ENCODE data around the gene PSD4. TPM values are rescaled to one million over a fixed set of nuclear protein-coding genes. Genes with fewer than 3 reads are reported as not detected.

PSD4 gene
- total RNA-seq, 1 experiment from 2014 or later: 12.6 TPM

GRCh38 chr2:113211226-113212105 is 37.7 kb downstream of the PSD4 start:
- peak; percentile 23 for DNase-seq (ENCODE audit: low read depth, low spot score)
- Histone ChIP-seq H4K20me1 (ENCODE audit: insufficient read depth) (no peaks in the 10 kb centered on the region), H3K36me3 (ENCODE audit: control insufficient read depth in 1 of 2, insufficient read depth in 2 of 2, low read length in 2 of 2) (no peaks in the 10 kb centered on the region), H3K27me3 (ENCODE audit: insufficient read depth, low read length) (no peaks in the 10 kb centered on the region), H3K79me2 (ENCODE audit: insufficient read depth, low read length) (no peaks in the 10 kb centered on the region), H3K9ac (ENCODE audit: low read length) (peak overlapping the region; percentile 25; the same call in 1 of the 2 replicates), H3K27ac (ENCODE audit: low read depth, low read length) (peak overlapping the region; percentile 38), H3K4me3 (replicated peaks in 1 of 2; ENCODE audit: low read depth in 1 of 2, low read length in 2 of 2) (peak overlapping the region in 1 of 2 experiments; percentile 29; a peak in 1 of 4 replicates), H3K4me1 (ENCODE audit: control insufficient read depth in 1 of 2, insufficient read depth in 2 of 2, low read length in 2 of 2) (peaks cover 18 to 23% of the 10 kb centered on the region in 2 experiments), H3K9me3 (ENCODE audit: control insufficient read depth in 1 of 2, insufficient read depth in 1 of 2, low read depth in 1 of 2, low read length in 2 of 2) (no peaks in the 10 kb centered on the region), H3K9me2 (ENCODE audit: insufficient read depth) (no peaks in the 10 kb centered on the region), H2AFZ (ENCODE audit: low read depth, low read length, poor library complexity, severe bottlenecking) (peak overlapping the region; percentile 86), H3K4me2 (ENCODE audit: low read length) (peak overlapping the region; percentile 69)
- BruUV-seq (replicated peaks): no TSS peak
- ChIA-PET CTCF (interaction anchor here (0.7 to 1.2 kb wide), 4 partner anchors 9 to 159 kb away, joined by 3 read pairs; no protein-coding TSS in a partner anchor), RAD21 (ENCODE audit: low non-redundant PET in 1 of 2, low total read pairs in 2 of 2, uncharacterized antibody in 2 of 2, unreplicated experiment in 2 of 2) (no interaction called here), POLR2A (interaction anchor here (0.9 to 1.9 kb wide), 3 partner anchors 9 to 29 kb away, joined by 3 to 5 read pairs (median 4); no protein-coding TSS in a partner anchor)
- intact Hi-C loops (cut with micrococcal nuclease): no loop called here
- ATAC-seq: peak; percentile 91
- TF ChIP-seq SIN3A (IDR thresholded peaks at IDR 0.05; ENCODE audit: low read depth): no peak
- 0 out of 2 replicates have a peak, but pooled peaks have one; percentile 41 for TF ChIP-seq SP1 (IDR thresholded peaks at IDR 0.05; ENCODE audit: low read depth)
- peak; percentile 93 for TF ChIP-seq SRF (IDR thresholded peaks at IDR 0.05; ENCODE audit: low read depth)
- TF ChIP-seq CEBPB (IDR thresholded peaks at IDR 0.05; ENCODE audit: low read depth): no peak
- no peak for TF ChIP-seq MAX (IDR thresholded peaks at IDR 0.05)
- no peak for TF ChIP-seq RAD21 (IDR thresholded peaks at IDR 0.05; ENCODE audit: low read depth)
- no peak for TF ChIP-seq CTCF (IDR thresholded peaks at IDR 0.05 in 2 of 3, conservative IDR thresholded peaks at IDR 0.05 in 1 of 3; ENCODE audit: borderline replicate concordance in 1 of 3, insufficient read depth in 1 of 3, low read depth in 2 of 3, low read length in 2 of 3)
- no peak for TF ChIP-seq YY1 (IDR thresholded peaks at IDR 0.05; ENCODE audit: extremely low read depth, insufficient replicate concordance, low read depth, low read length)
- no peak for TF ChIP-seq REST (IDR thresholded peaks at IDR 0.05; ENCODE audit: low read depth)

Measured in HCT116 (cell line).